GM12891 (cell line): Measurements from ENCODE around the gene STAB2.

Source experiments
- PAX5 ChIP-seq: IDR thresholded peaks from 2 replicates; pipeline ENCODE4 v1.6.1; 2011; ENCODE audit warnings: low read length, moderate library complexity, mild to moderate bottlenecking; ENCODE audit not compliant: insufficient read depth, severe bottlenecking
- POLR2A ChIP-seq: IDR thresholded peaks from 2 replicates; pipeline ENCODE4 v1.6.1; 2011; ENCODE audit warnings: low read depth, low read length, control low read depth
- POLR2AphosphoS5 ChIP-seq: IDR thresholded peaks from 2 replicates; pipeline ENCODE4 v1.6.1; 2011; ENCODE audit warnings: low read depth, low read length, control low read depth
- POU2F2 ChIP-seq: IDR thresholded peaks from 2 replicates; pipeline ENCODE4 v1.6.1; 2011; ENCODE audit warnings: low read depth, mild to moderate bottlenecking, control low read depth, low read length, moderate library complexity
- TAF1 ChIP-seq: IDR thresholded peaks from 2 replicates; pipeline ENCODE4 v1.6.1; 2011; ENCODE audit warnings: low read depth, low read length, control low read depth

DNA sequence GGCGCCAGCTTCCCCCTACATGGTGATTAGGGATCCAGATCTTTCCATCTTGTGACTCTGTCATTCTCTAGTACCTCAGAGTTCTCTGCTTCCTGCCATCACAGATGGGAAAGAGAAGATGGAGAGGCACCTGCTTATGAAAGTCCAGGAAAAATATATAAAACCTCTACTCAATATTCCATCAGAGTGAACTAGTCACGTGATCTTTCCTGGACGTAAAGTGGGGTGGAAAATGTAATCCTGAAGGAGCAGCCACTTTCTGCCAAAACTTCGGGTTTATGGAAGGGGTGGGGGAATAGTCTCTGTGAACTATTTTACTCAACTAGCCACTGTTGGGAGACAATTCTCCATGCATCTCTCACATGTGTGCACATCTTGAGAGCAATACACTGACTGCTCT is 47.7 kb downstream of the STAB2 start:
- TF ChIP-seq POLR2A = no peak
- TF ChIP-seq POLR2AphosphoS5 = no peak
- TF ChIP-seq TAF1 = no peak
- no peak for TF ChIP-seq PAX5
- no peak for TF ChIP-seq POU2F2
